ENCODE data around the gene GNG13. TPM values are rescaled to one million over a fixed set of nuclear protein-coding genes. Genes with fewer than 3 reads are reported as not detected.

Gene GNG13
- total and polyA plus RNA-seq, 2 of the 4 experiments (the other 2 are of a cell fraction) = not detected

GRCh38 chr16:814974-815373 is 14.4 kb upstream of the GNG13 start:
- no peak overlapping the region for H4K5ac ChIP-seq (ENCODE audit: low read depth, low read length)
- BruUV-seq (replicated peaks) = no TSS peak
- H3K27me3 ChIP-seq (ENCODE audit: control insufficient read depth, insufficient read depth, low read length) = peaks cover 19% of the 10 kb centered on the region
- no CpG with 5 or more reads among the region's 9 CpGs for WGBS, 2 experiments (ENCODE audit: extremely low coverage in 2 of 2, insufficient read length in 1 of 2)
- DNase-seq (peak; percentile 70), ATAC-seq (ENCODE audit: low read depth) (peak; percentile 44)
- no peaks in the 10 kb centered on the region for H4K20me1 ChIP-seq (ENCODE audit: insufficient read depth, low read length)
- H3K4me2 ChIP-seq (ENCODE audit: low read depth, low read length) = no peak overlapping the region
- H3K56ac ChIP-seq (ENCODE audit: extremely low read depth, insufficient read depth, low read length) = no peak overlapping the region
- dilution Hi-C loops (cut with HindIII; ENCODE audit: low sequenced_read_pairs, unreplicated experiment) = no loop called here
- no peak overlapping the region for H3K4me3 ChIP-seq (ENCODE audit: insufficient read depth, low read depth, low read length)
- peak overlapping the region; percentile 79 for H2AFZ ChIP-seq (replicated peaks; ENCODE audit: low read length, poor library complexity)
- no peaks in the 10 kb centered on the region for H3K9me1 ChIP-seq (ENCODE audit: insufficient read depth, low read length)
- H3K18ac ChIP-seq (ENCODE audit: low read depth, low read length) = no peak overlapping the region
- H3K27ac ChIP-seq (ENCODE audit: insufficient read depth, low read length) = no peak overlapping the region
- CTCF ChIA-PET = interaction anchor here (0.7 kb wide), 1 partner anchor 381 kb away, joined by 3 read pairs; no protein-coding TSS in a partner anchor
- no peak overlapping the region for H2BK5ac ChIP-seq (ENCODE audit: low read depth, low read length, poor library complexity, severe bottlenecking)
- no peak overlapping the region for H3K9ac ChIP-seq (ENCODE audit: low read depth, low read length)
- H3K79me1 ChIP-seq (ENCODE audit: low read depth in 1 of 2, low read length in 2 of 2) = no peaks in the 10 kb centered on the region
- H3K23ac ChIP-seq (ENCODE audit: low read depth, low read length) = no peak overlapping the region
- intact Hi-C loops (cut with micrococcal nuclease) = no loop called here
- POLR2A ChIA-PET (ENCODE audit: unreplicated experiment) = no interaction called here
- no peak overlapping the region for H2AK9ac ChIP-seq (replicated peaks; ENCODE audit: low read depth, low read length, poor library complexity)
- no peaks in the 10 kb centered on the region; the same call in none of the 2 replicates for H3K9me3 ChIP-seq (ENCODE audit: control insufficient read depth, insufficient read depth, low read length)
- no peak overlapping the region for H2BK20ac ChIP-seq (ENCODE audit: low read depth, low read length)
- H3K4me1 ChIP-seq (ENCODE audit: control insufficient read depth, insufficient read depth, low read length) = peaks cover 2% of the 10 kb centered on the region; the same call in 1 of the 2 replicates
- no peak overlapping the region for H2BK15ac ChIP-seq (ENCODE audit: low read depth, low read length)
- H2AK5ac ChIP-seq (ENCODE audit: low read depth, low read length) = no peak overlapping the region
- H2BK120ac ChIP-seq (ENCODE audit: low read depth, low read length) = no peak overlapping the region
- H4K91ac ChIP-seq (ENCODE audit: insufficient read depth, low read depth, low read length) = no peak overlapping the region
- no peak overlapping the region for H4K8ac ChIP-seq (ENCODE audit: low read depth in 2 of 2, low read length in 2 of 2)
- in situ Hi-C loops (cut with MboI; ENCODE audit: low sequenced_read_pairs) = loop anchor here (5.0 to 25.0 kb wide), 2 partner anchors 237 to 397 kb away; no protein-coding TSS in a partner anchor
- no peak overlapping the region for H3K4ac ChIP-seq (ENCODE audit: low read depth, low read length)
- TF ChIP-seq MAFK (IDR thresholded peaks at IDR 0.05; ENCODE audit: low read depth, low read length) (no peak), FOS (IDR thresholded peaks at IDR 0.05; ENCODE audit: low read depth, low read length) (0 out of 2 replicates have a peak, but pooled peaks have one; percentile 1), BHLHE40 (IDR thresholded peaks at IDR 0.05; ENCODE audit: low read depth, low read length) (peak; percentile 82), RCOR1 (IDR thresholded peaks at IDR 0.05; ENCODE audit: insufficient replicate concordance, low read length) (no peak), ELK1 (IDR thresholded peaks at IDR 0.05; ENCODE audit: borderline replicate concordance, low read depth, low read length) (no peak), USF2 (IDR thresholded peaks at IDR 0.05; ENCODE audit: low read depth, low read length) (peak; percentile 74; the same call in 1 of the 2 replicates)
- H3K14ac ChIP-seq (replicated peaks; ENCODE audit: low read depth, low read length) = no peak overlapping the region
- no peaks in the 10 kb centered on the region for H3K36me3 ChIP-seq (ENCODE audit: control insufficient read depth, insufficient read depth, low read length)

Data from IMR-90 (cell line).